K562 (cell line): Measurements from ENCODE around the gene HNRNPA2B1. TPM values are rescaled to one million over a fixed set of nuclear protein-coding genes. Genes with fewer than 3 reads are reported as not detected.
A peak's percentile ranks its signal among the peaks of the same experiment; 100 is the strongest.

ENCODE experiments used
- ARID1B ChIP-seq: fragments of 450-650 bp; IDR thresholded peaks from 2 replicates; pipeline ENCODE4 v1.6.1; 2016; ENCODE audit warnings: antibody characterized with exemption, mild to moderate bottlenecking, inconsistent platforms
- BHLHE40 ChIP-seq: IDR thresholded peaks from 2 replicates; pipeline ENCODE4 v1.6.1; 2011; ENCODE audit warnings: low read length, improper control_type of control experiment
- CC2D1A ChIP-seq: fragments of 450-650 bp; IDR thresholded peaks from 2 replicates; pipeline ENCODE4 v1.6.1; 2017; ENCODE audit warnings: mild to moderate bottlenecking
- CCNT2 ChIP-seq: IDR thresholded peaks from 2 replicates; pipeline ENCODE4 v1.6.1; 2011; ENCODE audit warnings: borderline replicate concordance, low read depth, mild to moderate bottlenecking, moderate library complexity, mixed read lengths, low read length; ENCODE audit not compliant: insufficient read length; ENCODE audit errors: extremely low read depth
- EGR1 ChIP-seq: fragments of 450-650 bp; conservative IDR thresholded peaks from 2 replicates; pipeline ENCODE4 v1.6.1; 2017; ENCODE audit warnings: mild to moderate bottlenecking
- ELK1 ChIP-seq: sonication (generic); formaldehyde crosslinking; IDR thresholded peaks from 2 replicates; pipeline ENCODE4 v1.8.1; 2022; ENCODE audit warnings: missing genetic modification reagents
- FOXJ3 ChIP-seq: sonication (generic); formaldehyde crosslinking; IDR thresholded peaks from 2 replicates; pipeline ENCODE4 v1.4.0; 2020; ENCODE audit warnings: mild to moderate bottlenecking, missing genetic modification reagents
- HNRNPLL ChIP-seq: fragments of 200-400 bp; formaldehyde crosslinking; IDR thresholded peaks from 2 replicates; pipeline ENCODE4 v1.6.1; 2017; ENCODE audit warnings: low read length, low read depth, mild to moderate bottlenecking; ENCODE audit not compliant: poor library complexity, severe bottlenecking
- KAT8 ChIP-seq: fragments of 450-650 bp; IDR thresholded peaks from 2 replicates; pipeline ENCODE4 v1.6.1; 2016; ENCODE audit warnings: low read depth, mild to moderate bottlenecking
- KLF13 ChIP-seq: fragments of 450-650 bp; IDR thresholded peaks from 2 replicates; pipeline ENCODE4 v1.6.1; 2016; ENCODE audit warnings: missing genetic modification characterization, low read depth, mild to moderate bottlenecking, missing compliant biosample characterization, moderate library complexity, borderline replicate concordance
- NFIC ChIP-seq: fragments of 450-650 bp; IDR thresholded peaks from 2 replicates; pipeline ENCODE4 v1.6.1; 2017; ENCODE audit warnings: mild to moderate bottlenecking, inconsistent platforms
- PCBP2 ChIP-seq: fragments of 200-400 bp; formaldehyde crosslinking; IDR thresholded peaks from 2 replicates; pipeline ENCODE4 v1.6.1; 2018; ENCODE audit warnings: low read length, low read depth, mild to moderate bottlenecking, moderate library complexity; ENCODE audit not compliant: poor library complexity, severe bottlenecking
- PHB2 ChIP-seq: fragments of 450-650 bp; IDR thresholded peaks from 2 replicates; pipeline ENCODE4 v1.6.1; 2017; ENCODE audit warnings: low read depth
- SOX6 ChIP-seq: fragments of 450-650 bp; IDR thresholded peaks from 2 replicates; pipeline ENCODE4 v1.6.1; 2014; ENCODE audit warnings: mild to moderate bottlenecking
- STAT6 ChIP-seq: sonication (generic); formaldehyde crosslinking; IDR thresholded peaks from 2 replicates; pipeline ENCODE4 v1.8.1; 2023; ENCODE audit warnings: mild to moderate bottlenecking, missing genetic modification reagents
- ZNF197 ChIP-seq: fragments of 200-800 bp; sonication (Bioruptor generic); IDR thresholded peaks from 2 replicates; pipeline ENCODE4 v1.6.1; 2016; ENCODE audit warnings: low read depth, missing genetic modification characterization, missing compliant biosample characterization
- ZNF512 ChIP-seq: IDR thresholded peaks from 2 replicates; pipeline ENCODE4 v1.6.1; 2016; ENCODE audit warnings: missing genetic modification characterization, missing compliant biosample characterization
- ZNF764 ChIP-seq: fragments of 250-450 bp; sonication (Bioruptor Pico); IDR thresholded peaks from 2 replicates; pipeline ENCODE4 v1.4.0; 2020; ENCODE audit warnings: low read depth, mild to moderate bottlenecking, moderate library complexity
- polyA plus RNA-seq, 8 experiments: library from polyadenylated mRNA; depleted of rRNA in 4 of 8; stranded (reverse) in 5 of 8; unstranded in 3 of 8; fragments of >200 nt; fragmentation: Nextera tagmentation in 2 of 8; fragmentation: Illumina TruSeq in 1 of 8; extraction: Ambion mirVana in 2 of 8; extraction: Trizol in 1 of 8; gene quantifications; 2 replicates each; pipeline versions ENCODE4 v1.2.1 to v1.2.3, GENCODE V29; 2011 to 2014; ENCODE audit warnings: inconsistent platforms in 1 of 8, missing spikeins in 1 of 8
- total RNA-seq, 7 experiments: library from RNA; depleted of rRNA in 6 of 7; stranded (reverse); fragments of >200 nt in 6 of 7; fragmentation: Illumina TruSeq in 2 of 7; extraction: Trizol in 2 of 7; gene quantifications; 2 replicates each; pipeline versions ENCODE4 v1.2.1 to v1.2.3, GENCODE V29; 2011 to 2021; ENCODE audit warnings: low replicate concordance in 1 of 7
- TF ChIP-seq, protein P1 (sequence below): fragments of 450-650 bp; formaldehyde crosslinking; IDR thresholded peaks from 2 replicates; pipeline ENCODE4 v1.4.0; 2020; ENCODE audit warnings: mild to moderate bottlenecking, moderate library complexity
- TF ChIP-seq, protein P2 (sequence below): fragments of 450-650 bp; formaldehyde crosslinking; IDR thresholded peaks from 2 replicates; pipeline ENCODE4 v1.4.0; 2022; ENCODE audit warnings: missing genetic modification characterization

The HNRNPA2B1 gene
- total and polyA plus RNA-seq, 9 of the 15 experiments (the other 6 are each of a cell fraction or from before 2014, with no cell fraction given) = 630 to 1,989 (median 865) TPM

DNA sequence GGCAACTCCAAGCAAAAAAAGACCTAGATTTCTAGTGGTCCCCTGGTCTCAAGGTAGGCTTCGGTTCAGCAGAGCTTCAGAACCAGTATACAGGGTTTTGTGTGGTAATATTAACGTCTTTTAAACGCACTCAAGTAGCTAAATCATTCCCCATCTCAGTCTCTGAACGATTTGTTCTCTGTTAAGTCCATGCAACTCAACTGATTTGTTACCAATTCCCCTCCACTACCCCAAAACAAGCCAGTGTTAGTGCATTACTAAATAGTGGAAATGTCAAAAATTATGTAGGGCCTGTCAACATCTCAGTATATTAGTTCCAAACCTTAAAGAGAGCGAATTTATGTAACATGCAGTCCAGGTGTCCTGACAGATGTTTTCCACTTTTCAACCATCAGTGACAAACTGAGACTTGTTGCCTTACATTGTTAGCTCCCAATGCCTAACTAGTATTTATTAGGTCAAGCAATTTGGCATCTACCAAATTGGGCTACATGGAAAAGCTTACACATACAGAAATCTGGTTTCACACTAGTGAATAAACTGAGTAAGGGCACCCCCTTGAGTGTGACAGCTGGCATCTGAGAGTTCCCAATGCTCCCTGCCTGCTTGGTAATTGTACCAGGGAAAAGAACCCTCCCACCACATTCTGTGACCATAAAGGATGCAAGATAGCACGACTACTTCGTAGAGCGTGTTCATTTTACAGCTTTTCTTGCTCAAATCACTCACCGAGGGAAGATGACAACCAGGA, 12.2 kb downstream of the HNRNPA2B1 start (continued):
- TF ChIP-seq CCNT2 = no peak
- TF ChIP-seq ZNF197 (CRISPR knock-in tag) = 0 out of 2 replicates have a peak, but pooled peaks have one; percentile 30
- TF ChIP-seq KAT8 = no peak
- no peak for TF ChIP-seq HNRNPLL
- TF ChIP-seq SOX6 = no peak
- no peak for TF ChIP-seq CC2D1A
- no peak for TF ChIP-seq PHB2
- TF ChIP-seq ELK1 (CRISPR knock-in tag) = no peak
- TF ChIP-seq, protein P1, sequence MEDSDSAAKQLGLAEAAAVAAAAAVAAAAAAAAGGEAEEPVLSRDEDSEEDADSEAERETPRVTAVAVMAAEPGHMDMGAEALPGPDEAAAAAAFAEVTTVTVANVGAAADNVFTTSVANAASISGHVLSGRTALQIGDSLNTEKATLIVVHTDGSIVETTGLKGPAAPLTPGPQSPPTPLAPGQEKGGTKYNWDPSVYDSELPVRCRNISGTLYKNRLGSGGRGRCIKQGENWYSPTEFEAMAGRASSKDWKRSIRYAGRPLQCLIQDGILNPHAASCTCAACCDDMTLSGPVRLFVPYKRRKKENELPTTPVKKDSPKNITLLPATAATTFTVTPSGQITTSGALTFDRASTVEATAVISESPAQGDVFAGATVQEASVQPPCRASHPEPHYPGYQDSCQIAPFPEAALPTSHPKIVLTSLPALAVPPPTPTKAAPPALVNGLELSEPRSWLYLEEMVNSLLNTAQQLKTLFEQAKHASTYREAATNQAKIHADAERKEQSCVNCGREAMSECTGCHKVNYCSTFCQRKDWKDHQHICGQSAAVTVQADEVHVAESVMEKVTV (CRISPR knock-in tag) = no peak
- no peak for TF ChIP-seq STAT6
- TF ChIP-seq EGR1 = no peak
- TF ChIP-seq FOXJ3 = no peak
- TF ChIP-seq NFIC = no peak; the same call in 1 of the 2 replicates
- TF ChIP-seq BHLHE40 = no peak
- TF ChIP-seq ARID1B = no peak
- 0 out of 2 replicates have a peak, but pooled peaks have one; percentile 11 for TF ChIP-seq ZNF764
- TF ChIP-seq KLF13 (tag) = no peak
- TF ChIP-seq, protein P2, sequence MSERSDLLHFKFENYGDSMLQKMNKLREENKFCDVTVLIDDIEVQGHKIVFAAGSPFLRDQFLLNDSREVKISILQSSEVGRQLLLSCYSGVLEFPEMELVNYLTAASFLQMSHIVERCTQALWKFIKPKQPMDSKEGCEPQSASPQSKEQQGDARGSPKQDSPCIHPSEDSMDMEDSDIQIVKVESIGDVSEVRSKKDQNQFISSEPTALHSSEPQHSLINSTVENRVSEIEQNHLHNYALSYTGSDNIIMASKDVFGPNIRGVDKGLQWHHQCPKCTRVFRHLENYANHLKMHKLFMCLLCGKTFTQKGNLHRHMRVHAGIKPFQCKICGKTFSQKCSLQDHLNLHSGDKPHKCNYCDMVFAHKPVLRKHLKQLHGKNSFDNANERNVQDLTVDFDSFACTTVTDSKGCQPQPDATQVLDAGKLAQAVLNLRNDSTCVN (CRISPR knock-in tag) = peak; percentile 39; the same call in 1 of the 2 replicates
- no peak for TF ChIP-seq ZNF512
- no peak for TF ChIP-seq PCBP2
